GM12874 (cell line): ENCODE measurements around the gene ZFP92.

ENCODE experiments used
- TF ChIP-seq, protein P1 (sequence below): IDR thresholded peaks from 2 replicates; pipeline ENCODE4 v1.5.1; 2011; ENCODE audit warnings: low read depth, mild to moderate bottlenecking, control low read depth, low read length, moderate library complexity; ENCODE audit not compliant: insufficient read depth

The ZFP92 gene

DNA sequence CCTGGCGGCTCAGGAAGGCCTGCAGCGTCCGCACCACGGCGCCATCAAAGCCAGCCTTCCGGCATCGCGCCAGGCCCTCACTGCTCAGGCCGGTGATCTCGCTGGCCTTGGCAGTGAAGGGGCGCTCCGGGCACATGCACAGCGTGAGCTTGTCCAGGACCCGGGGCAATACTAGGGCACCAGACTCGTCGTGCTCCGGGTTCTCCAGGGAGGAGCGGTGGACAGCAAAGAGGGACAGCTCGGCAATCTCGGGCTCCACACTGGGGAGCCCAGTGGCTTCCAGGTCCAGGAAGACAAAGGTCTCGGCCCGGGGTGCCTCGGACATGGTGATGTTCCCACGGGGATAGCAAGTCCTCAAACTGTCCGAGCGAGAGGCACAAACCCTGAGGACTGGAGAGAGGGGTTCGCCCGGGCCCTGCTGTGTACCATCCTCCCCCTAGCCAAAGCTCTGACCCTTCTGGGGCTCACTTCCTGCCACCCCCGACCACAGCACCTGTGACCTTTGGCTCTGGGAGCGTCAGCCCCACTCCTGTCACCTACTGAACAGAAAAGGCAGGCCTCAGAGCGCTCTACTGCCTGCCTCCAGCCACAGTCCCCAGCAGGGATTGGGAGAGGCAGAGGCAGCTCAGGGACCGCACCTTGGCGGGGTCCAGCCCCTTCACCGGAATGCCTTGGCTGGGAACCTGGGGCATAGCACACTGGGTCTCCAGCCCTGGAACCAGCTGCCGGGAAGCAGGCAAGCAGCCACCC, 34.0 kb downstream of the ZFP92 start:
- TF ChIP-seq, protein P1, sequence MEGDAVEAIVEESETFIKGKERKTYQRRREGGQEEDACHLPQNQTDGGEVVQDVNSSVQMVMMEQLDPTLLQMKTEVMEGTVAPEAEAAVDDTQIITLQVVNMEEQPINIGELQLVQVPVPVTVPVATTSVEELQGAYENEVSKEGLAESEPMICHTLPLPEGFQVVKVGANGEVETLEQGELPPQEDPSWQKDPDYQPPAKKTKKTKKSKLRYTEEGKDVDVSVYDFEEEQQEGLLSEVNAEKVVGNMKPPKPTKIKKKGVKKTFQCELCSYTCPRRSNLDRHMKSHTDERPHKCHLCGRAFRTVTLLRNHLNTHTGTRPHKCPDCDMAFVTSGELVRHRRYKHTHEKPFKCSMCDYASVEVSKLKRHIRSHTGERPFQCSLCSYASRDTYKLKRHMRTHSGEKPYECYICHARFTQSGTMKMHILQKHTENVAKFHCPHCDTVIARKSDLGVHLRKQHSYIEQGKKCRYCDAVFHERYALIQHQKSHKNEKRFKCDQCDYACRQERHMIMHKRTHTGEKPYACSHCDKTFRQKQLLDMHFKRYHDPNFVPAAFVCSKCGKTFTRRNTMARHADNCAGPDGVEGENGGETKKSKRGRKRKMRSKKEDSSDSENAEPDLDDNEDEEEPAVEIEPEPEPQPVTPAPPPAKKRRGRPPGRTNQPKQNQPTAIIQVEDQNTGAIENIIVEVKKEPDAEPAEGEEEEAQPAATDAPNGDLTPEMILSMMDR = no peak

DNA sequence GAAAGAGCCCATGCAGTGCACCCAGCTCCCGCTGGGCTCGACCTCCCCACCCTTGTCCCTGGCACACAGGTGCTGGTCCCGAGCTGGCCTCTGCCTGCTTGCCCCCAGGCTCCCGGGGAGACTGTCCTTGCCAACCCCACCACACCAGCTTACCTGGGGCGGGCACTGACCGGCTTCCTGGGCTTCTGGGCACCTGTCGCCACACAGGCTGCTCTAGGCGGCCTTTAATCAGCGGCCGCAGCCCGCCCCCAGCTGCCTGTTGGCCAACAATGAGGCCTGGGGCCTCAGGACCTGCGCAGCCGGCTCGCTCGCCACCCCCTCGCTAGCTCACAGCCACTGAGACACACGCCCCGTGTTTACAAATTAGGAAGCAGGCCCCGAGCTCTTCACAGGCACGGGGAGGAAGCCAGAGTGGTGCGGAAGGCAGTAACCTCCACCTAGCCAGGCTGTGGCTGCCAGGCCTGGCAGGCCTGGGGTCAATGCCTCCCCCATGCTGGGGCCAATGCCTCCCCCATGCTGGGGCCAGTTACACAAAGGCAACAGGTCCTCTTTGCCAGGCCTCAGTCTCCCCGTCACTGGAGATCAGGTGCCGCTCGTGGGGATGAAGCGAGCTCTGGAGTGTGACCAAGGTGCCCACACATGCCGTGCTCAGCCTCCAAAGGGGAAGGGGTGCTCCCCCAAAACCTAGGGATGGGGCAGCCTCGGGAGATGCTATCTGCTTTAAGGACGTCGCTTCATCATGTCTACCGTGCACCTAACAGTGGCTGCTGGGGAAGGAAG, 34.8 kb downstream of the ZFP92 start, which contains the start of gene TREX2:
Gene TREX2 (minus strand): TSS at position 201 of the 780 bp plus-strand sequence. CDS start 626 bp downstream, outside the sequence.
- TF ChIP-seq, protein P1 = no peak

DNA sequence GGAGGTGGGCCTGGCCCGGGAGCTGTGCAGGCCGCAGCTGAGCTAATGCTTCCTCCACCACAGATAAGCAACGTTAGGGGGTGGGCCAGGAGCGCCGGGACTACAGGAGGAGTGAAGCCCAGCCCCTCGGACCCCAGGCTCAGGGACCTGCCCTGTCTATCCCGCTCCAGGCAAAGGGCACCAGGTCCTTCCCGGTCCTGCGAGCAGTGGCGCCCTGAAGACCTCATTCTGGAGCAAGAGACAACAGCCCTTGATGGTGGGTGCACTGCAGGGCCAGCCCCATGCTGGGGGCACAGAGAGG, 35.3 kb downstream of the ZFP92 start:
- TF ChIP-seq, protein P1 = no peak

- TF ChIP-seq, protein P1 = no peak
Observed at GRCh38 chrX:153446950-153447580, 35.8 kb downstream of the ZFP92 start.

DNA sequence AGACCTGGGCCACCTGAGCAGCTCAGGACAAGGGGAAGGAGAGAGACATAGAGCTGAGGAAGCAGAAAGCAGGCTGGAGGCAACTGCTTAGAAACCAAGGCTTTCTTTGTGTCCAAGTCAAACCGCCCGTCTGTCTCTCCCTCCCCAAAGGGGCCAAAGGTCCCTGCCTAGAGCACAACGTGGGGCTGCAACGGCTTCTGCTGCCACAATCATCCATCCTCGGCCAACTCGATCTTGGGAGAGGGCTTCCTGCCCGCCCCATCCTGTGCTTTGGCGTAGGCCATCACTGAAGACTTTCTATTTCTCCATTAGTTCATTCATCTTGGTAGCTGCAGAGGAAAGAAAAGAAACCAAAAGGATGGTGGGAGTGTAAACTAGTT, 36.3 kb downstream of the ZFP92 start:
- TF ChIP-seq, protein P1 = no peak

- TF ChIP-seq, protein P1 = no peak
Observed at GRCh38 chrX:153448556-153449367, 37.5 kb downstream of the ZFP92 start.
